ENCODE measurements around the gene APOM. TPM values are rescaled to one million over a fixed set of nuclear protein-coding genes. Genes with fewer than 3 reads are reported as not detected.

Gene APOM
- total and polyA plus RNA-seq, 12 donors, result 2.3 to 18.2 (median 4.5) TPM; not detected in 1

- Histone ChIP-seq H3K9me3 (replicated peaks in 1 of 3) (no peaks in the 10 kb centered on the region), H3K27ac (peak overlapping the region in 1 of 5 donors; percentile 2), H3K27me3 (no peaks in the 10 kb centered on the region), H3K4me1 (replicated peaks in 1 of 2) (no peaks in the 10 kb centered on the region), H3K36me3 (replicated peaks in 1 of 2) (peaks cover 0 to 98% of the 10 kb centered on the region in 2 donors), H3K4me3 (no peak overlapping the region)
- TF ChIP-seq, protein P1, sequence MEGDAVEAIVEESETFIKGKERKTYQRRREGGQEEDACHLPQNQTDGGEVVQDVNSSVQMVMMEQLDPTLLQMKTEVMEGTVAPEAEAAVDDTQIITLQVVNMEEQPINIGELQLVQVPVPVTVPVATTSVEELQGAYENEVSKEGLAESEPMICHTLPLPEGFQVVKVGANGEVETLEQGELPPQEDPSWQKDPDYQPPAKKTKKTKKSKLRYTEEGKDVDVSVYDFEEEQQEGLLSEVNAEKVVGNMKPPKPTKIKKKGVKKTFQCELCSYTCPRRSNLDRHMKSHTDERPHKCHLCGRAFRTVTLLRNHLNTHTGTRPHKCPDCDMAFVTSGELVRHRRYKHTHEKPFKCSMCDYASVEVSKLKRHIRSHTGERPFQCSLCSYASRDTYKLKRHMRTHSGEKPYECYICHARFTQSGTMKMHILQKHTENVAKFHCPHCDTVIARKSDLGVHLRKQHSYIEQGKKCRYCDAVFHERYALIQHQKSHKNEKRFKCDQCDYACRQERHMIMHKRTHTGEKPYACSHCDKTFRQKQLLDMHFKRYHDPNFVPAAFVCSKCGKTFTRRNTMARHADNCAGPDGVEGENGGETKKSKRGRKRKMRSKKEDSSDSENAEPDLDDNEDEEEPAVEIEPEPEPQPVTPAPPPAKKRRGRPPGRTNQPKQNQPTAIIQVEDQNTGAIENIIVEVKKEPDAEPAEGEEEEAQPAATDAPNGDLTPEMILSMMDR (IDR thresholded peaks at IDR 0.05), result no peak
- no peak for TF ChIP-seq POLR2A (IDR thresholded peaks at IDR 0.05)
- intact Hi-C loops (cut with DNase I), result no loop called here
- WGBS, 4 donors, result 77 to 89% (median 82%) methylated on average over 11 of the region's 11 CpGs
- no peak for DNase-seq
Measured at GRCh38 chr6:31634969-31635575, 20.6 kb upstream of the APOM start.

DNA sequence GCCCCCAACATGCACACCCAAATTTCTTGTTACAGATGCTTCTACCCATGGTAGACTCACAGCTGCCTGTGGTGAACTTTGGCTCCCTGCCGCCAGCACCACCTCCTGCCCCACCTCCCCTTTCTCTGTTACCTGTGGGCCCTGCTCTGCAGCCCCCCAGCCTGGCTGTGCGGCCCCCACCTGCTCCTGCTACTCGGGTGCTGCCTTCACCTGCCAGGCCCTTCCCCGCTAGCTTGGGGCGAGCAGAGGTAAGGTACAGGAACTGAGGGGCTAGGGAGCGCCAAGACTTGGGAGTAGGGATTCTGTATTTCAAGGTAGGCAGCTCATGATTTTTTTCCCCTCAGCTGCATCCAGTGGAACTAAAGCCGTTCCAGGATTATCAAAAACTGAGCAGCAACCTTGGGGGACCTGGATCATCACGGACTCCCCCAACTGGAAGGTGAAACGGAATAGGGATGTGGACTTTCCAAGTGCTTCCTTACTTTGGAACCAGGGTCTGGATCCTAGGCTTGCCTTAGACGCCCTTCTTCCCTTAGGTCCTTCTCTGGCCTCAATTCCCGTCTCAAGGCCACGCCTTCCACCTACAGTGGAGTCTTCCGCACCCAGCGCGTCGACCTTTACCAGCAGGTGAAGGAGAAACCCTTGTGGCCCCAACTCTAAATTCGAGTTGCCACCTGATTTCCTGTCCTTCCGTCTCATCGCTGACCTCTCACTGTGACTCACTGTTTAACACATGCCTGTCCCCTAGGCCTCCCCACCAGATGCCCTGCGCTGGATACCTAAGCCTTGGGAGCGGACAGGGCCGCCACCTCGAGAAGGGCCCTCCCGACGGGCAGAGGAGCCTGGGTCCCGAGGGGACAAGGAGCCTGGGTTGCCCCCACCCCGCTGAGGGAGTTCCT is 18.7 kb upstream of the APOM start:
- intact Hi-C loops (cut with DNase I), result no loop called here
- TF ChIP-seq, protein P1 (IDR thresholded peaks at IDR 0.05), result no peak
- TF ChIP-seq POLR2A (IDR thresholded peaks at IDR 0.05), result no peak
- WGBS, 4 donors, result 57 to 65% (median 63%) methylated on average over 17 to 27 of the region's 27 CpGs
- peak in 5 of 7 donors; percentile 51 to 59 (median 58) for DNase-seq
- Histone ChIP-seq H3K4me3 (no peak overlapping the region), H3K27me3 (no peaks in the 10 kb centered on the region), H3K36me3 (replicated peaks in 1 of 2) (peaks cover 0 to 98% of the 10 kb centered on the region in 2 donors), H3K9me3 (replicated peaks in 1 of 3) (no peaks in the 10 kb centered on the region), H3K27ac (peak overlapping the region in 4 of 5 donors; percentile 4 to 66 (median 47)), H3K4me1 (replicated peaks in 1 of 2) (no peaks in the 10 kb centered on the region)

GRCh38 chr6:31639043-31639442 is 16.7 kb upstream of the APOM start:
- WGBS, 4 donors, result 70 to 81% (median 72%) methylated on average over 6 to 9 of the region's 9 CpGs
- H3K4me1 ChIP-seq (replicated peaks in 1 of 2), result peaks cover 0 to 5% of the 10 kb centered on the region in 2 donors
- TF ChIP-seq, protein P1 (IDR thresholded peaks at IDR 0.05), result no peak
- no peak for TF ChIP-seq POLR2A (IDR thresholded peaks at IDR 0.05)
- H3K9me3 ChIP-seq (replicated peaks in 1 of 3), result no peaks in the 10 kb centered on the region
- no peak overlapping the region for H3K4me3 ChIP-seq
- H3K27ac ChIP-seq, result no peak overlapping the region
- intact Hi-C loops (cut with DNase I), result no loop called here
- no peaks in the 10 kb centered on the region for H3K27me3 ChIP-seq
- DNase-seq, result no peak
- H3K36me3 ChIP-seq (replicated peaks in 1 of 2), result peaks cover 0 to 98% of the 10 kb centered on the region in 2 donors

- DNase-seq, result no peak
- peaks cover 0 to 98% of the 10 kb centered on the region in 2 donors for H3K36me3 ChIP-seq (replicated peaks in 1 of 2)
- 78 to 84% (median 81%) methylated on average over 6 to 10 of the region's 10 CpGs for WGBS, 4 donors
- no peaks in the 10 kb centered on the region for H3K27me3 ChIP-seq
- TF ChIP-seq POLR2A (IDR thresholded peaks at IDR 0.05), result no peak
- TF ChIP-seq, protein P1 (IDR thresholded peaks at IDR 0.05), result no peak
- peaks cover 0 to 5% of the 10 kb centered on the region in 2 donors for H3K4me1 ChIP-seq (replicated peaks in 1 of 2)
- no peak overlapping the region for H3K27ac ChIP-seq
- intact Hi-C loops (cut with DNase I), result no loop called here
- H3K4me3 ChIP-seq, result no peak overlapping the region
- no peaks in the 10 kb centered on the region for H3K9me3 ChIP-seq (replicated peaks in 1 of 3)
Measured at GRCh38 chr6:31639449-31639861, 16.2 kb upstream of the APOM start.

Measured in adrenal gland (tissue), 12 donors.